SK-N-SH (cell line): ENCODE results near the gene CARS2. TPM values are rescaled to one million over a fixed set of nuclear protein-coding genes. Genes with fewer than 3 reads are reported as not detected.

Experiments
- CTCF ChIA-PET: fragments of 300-600, 350-600 bp; formaldehyde crosslinking; extraction: SDS; loops from one replicate; lab custom pipeline; 2021; lab: Yijun Ruan, JAX
- POLR2A ChIA-PET: fragments of 350-600 bp; sonication (Branson Sonifier 250); formaldehyde crosslinking; extraction: SDS; loops from one replicate; lab custom pipeline; 2020; ENCODE audit warnings: antibody characterized with exemption, inconsistent platforms; lab: Yijun Ruan, JAX
- DNase-seq: peaks from one replicate; pipeline ENCODE4 v3.0.0; 2012
- H2AFZ ChIP-seq: fragments of 200-600 bp; sonication (generic); 2 replicates; pipeline ENCODE4 v1.8.1; 2016; ENCODE audit warnings: antibody characterized with exemption, mild to moderate bottlenecking, low read depth
- H3F3A ChIP-seq: fragments of 200-600 bp; sonication (generic); replicated peaks from 2 replicates; pipeline ENCODE3; 2016; ENCODE audit warnings: antibody characterized with exemption, mild to moderate bottlenecking; ENCODE audit not compliant: insufficient read depth
- H3K27ac ChIP-seq, 2 experiments: fragments of 200-500 bp in 1 of 2; fragments of 200-600 bp in 1 of 2; sonication (Bioruptor generic) in 1 of 2; sonication (generic), shearing (Covaris generic) in 1 of 2; 2 replicates each; pipeline versions ENCODE4 v1.5.1 to v1.6.1; 2014 to 2016; ENCODE audit warnings: low read depth in 2 of 2, inconsistent platforms in 1 of 2, low read length in 1 of 2, mild to moderate bottlenecking in 1 of 2, mixed read lengths in 1 of 2
- H3K27me3 ChIP-seq: fragments of 200-600 bp; sonication (generic), shearing (Covaris generic); 2 replicates; pipeline ENCODE4 v1.6.1; 2016; ENCODE audit warnings: mixed run types; ENCODE audit not compliant: insufficient read depth
- H3K36me3 ChIP-seq, 2 experiments: fragments of 200-500 bp in 1 of 2; fragments of 200-600 bp in 1 of 2; sonication (Bioruptor generic) in 1 of 2; sonication (generic) in 1 of 2; replicated peaks in 1 of 2; 2 replicates each; pipeline versions ENCODE3 to v1.5.1; 2014 to 2016; ENCODE audit warnings: low read length in 1 of 2, mild to moderate bottlenecking in 1 of 2; ENCODE audit not compliant: insufficient read depth in 2 of 2, control insufficient read depth in 1 of 2
- H3K4me1 ChIP-seq, 2 experiments: fragments of 200-500 bp in 1 of 2; fragments of 200-600 bp in 1 of 2; sonication (Bioruptor generic) in 1 of 2; sonication (generic), shearing (Covaris generic) in 1 of 2; 2 replicates each; pipeline versions ENCODE4 v1.5.1 to v1.6.1; 2014 to 2016; ENCODE audit warnings: low read depth in 1 of 2, low read length in 1 of 2, mixed run types in 1 of 2; ENCODE audit not compliant: insufficient read depth in 2 of 2, control insufficient read depth in 1 of 2
- H3K4me2 ChIP-seq: fragments of 200-600 bp; sonication (generic), shearing (Covaris generic); 2 replicates; pipeline ENCODE4 v1.6.1; 2017; ENCODE audit warnings: mixed run types
- H3K4me3 ChIP-seq, 2 experiments: fragments of 200-500 bp in 1 of 2; fragments of 200-600 bp in 1 of 2; sonication (Bioruptor generic) in 1 of 2; sonication (generic), shearing (Covaris generic) in 1 of 2; 2 replicates each; pipeline versions ENCODE4 v1.5.1 to v1.8.1; 2014 to 2016; ENCODE audit warnings: low read depth in 2 of 2, inconsistent platforms in 1 of 2, low read length in 1 of 2, mild to moderate bottlenecking in 1 of 2, mixed read lengths in 1 of 2, moderate library complexity in 1 of 2
- H3K79me2 ChIP-seq: fragments of 200-600 bp; sonication (generic); 2 replicates; pipeline ENCODE4 v1.8.1; 2017; ENCODE audit warnings: mild to moderate bottlenecking; ENCODE audit not compliant: insufficient read depth
- H3K9ac ChIP-seq: fragments of 200-600 bp; sonication (generic); 2 replicates; pipeline ENCODE4 v1.6.1; 2017; ENCODE audit warnings: mixed run types
- H3K9me2 ChIP-seq: fragments of 200-600 bp; sonication (generic); 2 replicates; pipeline ENCODE4 v1.6.1; 2017; ENCODE audit warnings: mixed run types
- H3K9me3 ChIP-seq: fragments of 200-600 bp; sonication (generic); 2 replicates; pipeline ENCODE4 v1.6.1; 2017; ENCODE audit warnings: mixed run types, mild to moderate bottlenecking, moderate library complexity
- H4K20me1 ChIP-seq: fragments of 200-600 bp; sonication (generic); 2 replicates; pipeline ENCODE4 v1.6.1; 2017; ENCODE audit warnings: mild to moderate bottlenecking, mixed run types; ENCODE audit not compliant: insufficient read depth
- CHD2 ChIP-seq: fragments of 150-350 bp; IDR thresholded peaks from 2 replicates; pipeline ENCODE4 v1.6.1; 2018; ENCODE audit warnings: low read length; ENCODE audit not compliant: partially characterized antibody
- EZH2phosphoT487 ChIP-seq: fragments of 200-600 bp; sonication (generic); IDR thresholded peaks from 2 replicates; pipeline ENCODE4 v1.6.1; 2017; ENCODE audit warnings: low read depth, mixed run types, mild to moderate bottlenecking, antibody characterized with exemption, moderate library complexity, borderline replicate concordance
- FOSL2 ChIP-seq: IDR thresholded peaks from 2 replicates; pipeline ENCODE4 v1.4.0; 2012; ENCODE audit warnings: low read depth, mild to moderate bottlenecking, moderate library complexity, borderline replicate concordance
- GABPA ChIP-seq: IDR thresholded peaks from 2 replicates; pipeline ENCODE4 v1.4.0; 2012; ENCODE audit warnings: low read depth, mild to moderate bottlenecking
- IRF3 ChIP-seq: fragments of 150-350 bp; IDR thresholded peaks from 2 replicates; pipeline ENCODE4 v1.6.1; 2016; ENCODE audit warnings: mild to moderate bottlenecking, low read depth, low read length
- NFIC ChIP-seq: IDR thresholded peaks from 2 replicates; pipeline ENCODE4 v1.4.0; 2012; ENCODE audit warnings: borderline replicate concordance
- NRF1 ChIP-seq: IDR thresholded peaks from 2 replicates; pipeline ENCODE4 v1.6.1; 2012; ENCODE audit warnings: low read depth, mild to moderate bottlenecking, low read length
- POLR2AphosphoS5 ChIP-seq: IDR thresholded peaks from 2 replicates; pipeline ENCODE4 v1.6.1; 2012; ENCODE audit warnings: low read depth, low read length
- RAD21 ChIP-seq: IDR thresholded peaks from 2 replicates; pipeline ENCODE4 v1.6.1; 2012; ENCODE audit warnings: mild to moderate bottlenecking, low read length
- RCOR1 ChIP-seq: fragments of 150-350 bp; IDR thresholded peaks from 2 replicates; pipeline ENCODE4 v1.6.1; 2017; ENCODE audit warnings: antibody characterized with exemption, low read length
- RFX5 ChIP-seq: IDR thresholded peaks from 2 replicates; pipeline ENCODE4 v1.6.1; 2012; ENCODE audit warnings: mild to moderate bottlenecking, improper control_type of control experiment, low read length
- RXRA ChIP-seq: IDR thresholded peaks from 2 replicates; pipeline ENCODE4 v1.4.0; 2012; ENCODE audit warnings: low read depth, mild to moderate bottlenecking, borderline replicate concordance
- SIN3A ChIP-seq: IDR thresholded peaks from 2 replicates; pipeline ENCODE4 v1.6.1; 2012; ENCODE audit warnings: low read depth, mild to moderate bottlenecking, low read length, moderate library complexity, borderline replicate concordance
- SMC3 ChIP-seq: IDR thresholded peaks from 2 replicates; pipeline ENCODE4 v1.6.1; 2012; ENCODE audit warnings: low read depth, low read length, improper control_type of control experiment
- TAF1 ChIP-seq: IDR thresholded peaks from 2 replicates; pipeline ENCODE4 v1.6.1; 2012; ENCODE audit warnings: low read depth, mild to moderate bottlenecking, low read length, moderate library complexity, borderline replicate concordance
- TCF12 ChIP-seq: IDR thresholded peaks from 2 replicates; pipeline ENCODE4 v1.4.0; 2012
- TEAD4 ChIP-seq: IDR thresholded peaks from 2 replicates; pipeline ENCODE4 v1.4.0; 2012; ENCODE audit warnings: mild to moderate bottlenecking, borderline replicate concordance; ENCODE audit not compliant: insufficient read depth
- YY1 ChIP-seq: IDR thresholded peaks from 2 replicates; pipeline ENCODE4 v1.4.0; 2012; ENCODE audit warnings: low read depth, mild to moderate bottlenecking
- WGBS: methylation state at CpG from one replicate; pipeline ENCODE4 v1.1.6; 2017; ENCODE audit warnings: low lambda C conversion rate; 5-methylcytosine and 5-hydroxymethylcytosine counted together
- polyA plus RNA-seq, 3 experiments: library from polyadenylated mRNA; depleted of rRNA; stranded (reverse); fragments of >200 nt; gene quantifications; 2 replicates each; pipeline ENCODE4 v1.2.3, GENCODE V29; 2012
- TF ChIP-seq, protein P1 (sequence below): IDR thresholded peaks from 2 replicates; pipeline ENCODE4 v1.4.0; 2012; ENCODE audit warnings: low read depth, borderline replicate concordance
- TF ChIP-seq, protein P2 (sequence below): IDR thresholded peaks from 2 replicates; pipeline ENCODE4 v1.4.0; 2012; ENCODE audit warnings: low read depth, borderline replicate concordance
- TF ChIP-seq, protein P3 (sequence below): fragments of 200-600 bp; sonication (generic); IDR thresholded peaks from 2 replicates; pipeline ENCODE4 v1.6.1; 2017; ENCODE audit warnings: antibody characterized with exemption, mild to moderate bottlenecking, moderate library complexity

Gene CARS2
- polyA plus RNA-seq, 1 of the 3 experiments (the other 2 are of a cell fraction), result 78.6 TPM

DNA sequence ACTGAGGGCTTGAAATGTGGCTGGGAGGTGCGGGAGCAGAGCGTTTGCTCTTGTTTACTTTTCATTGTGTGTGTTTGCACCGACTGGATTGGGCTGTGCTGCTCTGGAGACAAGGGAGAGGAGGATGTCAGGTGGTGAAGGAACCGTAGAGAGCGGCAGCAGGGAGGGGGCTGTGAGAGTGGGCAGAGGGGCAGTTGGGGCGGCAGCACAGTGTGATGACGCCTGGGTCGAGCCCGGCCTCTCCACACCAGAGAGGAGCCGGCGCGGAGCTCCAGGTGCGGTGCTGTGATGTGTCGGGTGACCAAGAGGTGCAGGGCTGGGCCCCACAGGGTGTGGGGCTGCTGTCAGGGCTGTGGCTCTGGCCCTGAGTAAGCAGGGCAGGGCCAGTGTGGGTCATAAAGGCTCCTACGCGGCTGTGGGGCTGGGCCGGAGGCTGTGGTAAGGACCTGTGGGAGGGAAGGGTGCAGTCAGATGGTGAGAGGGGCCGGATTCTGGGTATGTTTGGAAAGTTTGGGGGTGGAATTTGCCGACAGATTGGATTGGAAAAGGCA lies 80.1 kb downstream of the CARS2 start (continued):
- TF ChIP-seq SIN3A, result no peak
- TF ChIP-seq FOSL2, result no peak
- TF ChIP-seq, protein P1, sequence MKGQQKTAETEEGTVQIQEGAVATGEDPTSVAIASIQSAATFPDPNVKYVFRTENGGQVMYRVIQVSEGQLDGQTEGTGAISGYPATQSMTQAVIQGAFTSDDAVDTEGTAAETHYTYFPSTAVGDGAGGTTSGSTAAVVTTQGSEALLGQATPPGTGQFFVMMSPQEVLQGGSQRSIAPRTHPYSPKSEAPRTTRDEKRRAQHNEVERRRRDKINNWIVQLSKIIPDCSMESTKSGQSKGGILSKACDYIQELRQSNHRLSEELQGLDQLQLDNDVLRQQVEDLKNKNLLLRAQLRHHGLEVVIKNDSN, result no peak
- TF ChIP-seq YY1, result no peak
- TF ChIP-seq RAD21, result no peak
- no peak for TF ChIP-seq GABPA
- no peak for TF ChIP-seq NFIC
- no peak for TF ChIP-seq RCOR1
- no peak for TF ChIP-seq EZH2phosphoT487
- TF ChIP-seq NRF1, result no peak
- TF ChIP-seq TAF1, result no peak
- no peak for TF ChIP-seq TEAD4

DNA sequence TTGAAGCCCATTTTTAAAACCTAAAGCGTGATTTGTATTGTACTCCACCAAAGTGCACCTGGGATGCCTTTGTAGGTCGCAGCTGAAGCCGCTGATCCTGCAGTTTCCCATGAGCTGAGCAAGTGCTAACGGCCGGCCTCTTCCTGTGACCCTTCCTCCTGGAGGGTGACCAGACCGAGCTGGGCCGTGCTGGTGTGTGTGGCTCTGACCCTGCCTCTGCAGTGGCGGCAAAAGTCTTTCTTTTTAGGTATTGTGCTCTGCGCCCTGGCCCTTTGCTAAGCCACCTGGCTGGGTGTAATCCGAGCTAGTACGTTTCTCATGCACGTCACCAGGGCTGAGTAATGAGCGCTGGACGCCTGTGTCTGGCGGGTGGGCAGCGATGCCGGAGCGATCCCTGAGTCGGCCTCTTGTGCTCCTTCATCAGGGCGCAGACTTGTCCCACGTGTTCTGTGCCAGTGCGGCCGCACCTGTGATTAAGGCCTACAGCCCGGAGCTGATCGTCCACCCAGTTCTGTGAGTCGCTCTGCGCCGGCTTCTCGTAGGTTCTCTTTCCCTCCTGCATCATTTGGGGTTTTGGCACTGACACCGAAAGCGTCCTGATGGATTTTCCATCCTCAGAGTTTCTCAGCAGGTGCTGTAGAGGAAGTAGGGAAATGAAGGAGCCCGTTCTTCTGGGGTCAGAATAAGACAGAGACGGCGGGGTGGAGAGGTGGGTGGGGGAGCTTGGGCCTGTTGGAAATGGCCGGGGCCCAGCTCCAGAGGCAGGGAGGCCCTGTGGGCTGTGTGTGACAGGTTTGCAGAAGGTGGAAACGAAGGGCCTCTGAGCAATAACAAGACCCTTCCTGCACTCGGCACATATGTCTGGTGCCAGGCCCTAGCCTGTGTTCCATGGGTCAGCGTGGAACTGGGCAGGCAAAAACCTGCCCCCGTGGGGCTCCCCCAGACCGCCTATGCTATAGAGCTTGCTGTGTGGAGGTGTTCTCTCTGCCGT lies 80.9 kb downstream of the CARS2 start:
- Histone ChIP-seq H4K20me1 (peaks cover 54% of the 10 kb centered on the region), H2AFZ (no peak overlapping the region), H3K9me2 (no peaks in the 10 kb centered on the region), H3K4me3 (no peak overlapping the region), H3K27ac (no peak overlapping the region), H3K4me1 (peaks cover 17 to 26% of the 10 kb centered on the region in 2 experiments), H3K4me2 (no peak overlapping the region), H3K27me3 (no peaks in the 10 kb centered on the region), H3F3A (peaks cover 3% of the 10 kb centered on the region), H3K36me3 (peaks cover 6 to 32% of the 10 kb centered on the region in 2 experiments), H3K79me2 (peaks cover 90% of the 10 kb centered on the region), H3K9ac (no peak overlapping the region), H3K9me3 (no peaks in the 10 kb centered on the region)
- no peak for DNase-seq
- POLR2A ChIA-PET, result no interaction called here
- TF ChIP-seq RXRA (no peak), IRF3 (no peak), TAF1 (no peak), YY1 (no peak), SMC3 (no peak), POLR2AphosphoS5 (no peak), TEAD4 (no peak), CHD2 (no peak), RFX5 (no peak), TCF12 (no peak)
- TF ChIP-seq, protein P2, sequence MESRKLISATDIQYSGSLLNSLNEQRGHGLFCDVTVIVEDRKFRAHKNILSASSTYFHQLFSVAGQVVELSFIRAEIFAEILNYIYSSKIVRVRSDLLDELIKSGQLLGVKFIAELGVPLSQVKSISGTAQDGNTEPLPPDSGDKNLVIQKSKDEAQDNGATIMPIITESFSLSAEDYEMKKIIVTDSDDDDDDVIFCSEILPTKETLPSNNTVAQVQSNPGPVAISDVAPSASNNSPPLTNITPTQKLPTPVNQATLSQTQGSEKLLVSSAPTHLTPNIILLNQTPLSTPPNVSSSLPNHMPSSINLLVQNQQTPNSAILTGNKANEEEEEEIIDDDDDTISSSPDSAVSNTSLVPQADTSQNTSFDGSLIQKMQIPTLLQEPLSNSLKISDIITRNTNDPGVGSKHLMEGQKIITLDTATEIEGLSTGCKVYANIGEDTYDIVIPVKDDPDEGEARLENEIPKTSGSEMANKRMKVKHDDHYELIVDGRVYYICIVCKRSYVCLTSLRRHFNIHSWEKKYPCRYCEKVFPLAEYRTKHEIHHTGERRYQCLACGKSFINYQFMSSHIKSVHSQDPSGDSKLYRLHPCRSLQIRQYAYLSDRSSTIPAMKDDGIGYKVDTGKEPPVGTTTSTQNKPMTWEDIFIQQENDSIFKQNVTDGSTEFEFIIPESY, result no peak
- TF ChIP-seq, protein P3, sequence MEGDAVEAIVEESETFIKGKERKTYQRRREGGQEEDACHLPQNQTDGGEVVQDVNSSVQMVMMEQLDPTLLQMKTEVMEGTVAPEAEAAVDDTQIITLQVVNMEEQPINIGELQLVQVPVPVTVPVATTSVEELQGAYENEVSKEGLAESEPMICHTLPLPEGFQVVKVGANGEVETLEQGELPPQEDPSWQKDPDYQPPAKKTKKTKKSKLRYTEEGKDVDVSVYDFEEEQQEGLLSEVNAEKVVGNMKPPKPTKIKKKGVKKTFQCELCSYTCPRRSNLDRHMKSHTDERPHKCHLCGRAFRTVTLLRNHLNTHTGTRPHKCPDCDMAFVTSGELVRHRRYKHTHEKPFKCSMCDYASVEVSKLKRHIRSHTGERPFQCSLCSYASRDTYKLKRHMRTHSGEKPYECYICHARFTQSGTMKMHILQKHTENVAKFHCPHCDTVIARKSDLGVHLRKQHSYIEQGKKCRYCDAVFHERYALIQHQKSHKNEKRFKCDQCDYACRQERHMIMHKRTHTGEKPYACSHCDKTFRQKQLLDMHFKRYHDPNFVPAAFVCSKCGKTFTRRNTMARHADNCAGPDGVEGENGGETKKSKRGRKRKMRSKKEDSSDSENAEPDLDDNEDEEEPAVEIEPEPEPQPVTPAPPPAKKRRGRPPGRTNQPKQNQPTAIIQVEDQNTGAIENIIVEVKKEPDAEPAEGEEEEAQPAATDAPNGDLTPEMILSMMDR, result no peak
- 95% methylated on average over 31 of the region's 41 CpGs for WGBS
- CTCF ChIA-PET, result interaction anchor here (0.6 to 1.2 kb wide), 3 partner anchors 9 to 63 kb away, joined by 3 to 4 read pairs (median 3); partner anchors contain the start of gene NAXD
